COR-L47 (cell line): Measurements from ENCODE around the gene MPP3.

Experiments used
- DNase-seq: peaks from one replicate; lab custom pipeline; 2025; lab: John Stamatoyannopoulos, UW

MPP3 gene

GRCh38 chr17:43832168-43832975 lies 574 bp downstream of the MPP3 start:
- DNase-seq: no peak

GRCh38 chr17:43831633-43832032 lies 1.3 kb downstream of the MPP3 start:
- no peak for DNase-seq

- DNase-seq: no peak
These were observed 2.3 kb downstream of the MPP3 start for GRCh38 chr17:43830510-43831140.

- no peak for DNase-seq
These were observed 3.2 kb downstream of the MPP3 start for GRCh38 chr17:43829738-43830137.

- DNase-seq: no peak
These were observed 5.3 kb downstream of the MPP3 start for GRCh38 chr17:43827596-43827995.

GRCh38 chr17:43826206-43826605 lies 6.7 kb downstream of the MPP3 start:
- DNase-seq: no peak

GRCh38 chr17:43825567-43825966 lies 7.4 kb downstream of the MPP3 start:
- DNase-seq: no peak

GRCh38 chr17:43823350-43824084 lies 9.4 kb downstream of the MPP3 start:
- DNase-seq: no peak

- no peak for DNase-seq
These were observed 10.3 kb downstream of the MPP3 start for GRCh38 chr17:43822570-43823190.

GRCh38 chr17:43820759-43821158 lies 12.2 kb downstream of the MPP3 start:
- no peak for DNase-seq

- no peak for DNase-seq
These were observed 14.0 kb downstream of the MPP3 start for GRCh38 chr17:43818966-43819365.

GRCh38 chr17:43817826-43818225 lies 15.1 kb downstream of the MPP3 start:
- DNase-seq: no peak

- DNase-seq: no peak
These were observed 16.3 kb downstream of the MPP3 start for GRCh38 chr17:43816336-43817320.

GRCh38 chr17:43814714-43815113 lies 18.2 kb downstream of the MPP3 start:
- DNase-seq: no peak

GRCh38 chr17:43814026-43814425 lies 18.9 kb downstream of the MPP3 start:
- DNase-seq: no peak

GRCh38 chr17:43813386-43813785 lies 19.6 kb downstream of the MPP3 start:
- DNase-seq: no peak

- no peak for DNase-seq
These were observed 20.3 kb downstream of the MPP3 start for GRCh38 chr17:43812396-43813265.

GRCh38 chr17:43810823-43811222 lies 22.1 kb downstream of the MPP3 start:
- no peak for DNase-seq

- no peak for DNase-seq
These were observed 22.7 kb downstream of the MPP3 start for GRCh38 chr17:43810226-43810715.

GRCh38 chr17:43809121-43809520 lies 23.8 kb downstream of the MPP3 start:
- DNase-seq: no peak
